ENCODE measurements around the gene WDR27. TPM values are rescaled to one million over a fixed set of nuclear protein-coding genes. Genes with fewer than 3 reads are reported as not detected.

WDR27 gene
- total RNA-seq, 1 donor from 2014 or later: 59.0 TPM

DNA sequence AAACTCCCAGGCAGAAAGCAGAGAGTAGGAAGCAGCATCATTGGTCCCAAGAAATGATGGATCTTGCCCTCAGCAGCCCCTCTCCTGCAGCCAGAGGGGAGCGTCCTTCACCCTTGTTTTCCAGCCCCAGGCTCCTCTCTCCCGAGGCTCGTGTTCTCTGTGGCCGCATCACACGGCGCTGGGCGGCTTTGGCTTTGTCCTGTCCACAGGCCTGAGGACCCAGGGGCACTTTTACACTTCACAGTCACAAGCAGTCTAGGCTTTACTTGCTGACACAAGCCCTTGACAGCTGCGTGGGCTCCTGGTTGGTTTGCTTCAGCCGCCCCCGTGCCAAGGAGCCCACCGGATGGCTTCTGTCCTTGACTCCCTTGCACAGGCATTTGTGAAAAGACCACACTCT lies 272.8 kb downstream of the WDR27 start:
- Mint-ChIP-seq H3K4me3 (ENCODE audit: unreplicated experiment) (no peak overlapping the region), H3K9me3 (ENCODE audit: unreplicated experiment) (peaks cover 13% of the 10 kb centered on the region), H3K4me1 (ENCODE audit: unreplicated experiment) (no peaks in the 10 kb centered on the region), H3K27me3 (ENCODE audit: unreplicated experiment) (peaks cover 9% of the 10 kb centered on the region), H3K36me3 (ENCODE audit: low read depth, unreplicated experiment) (peaks cover 15% of the 10 kb centered on the region), H3K27ac (ENCODE audit: unreplicated experiment) (no peak overlapping the region)
- TF ChIP-seq, protein P1, sequence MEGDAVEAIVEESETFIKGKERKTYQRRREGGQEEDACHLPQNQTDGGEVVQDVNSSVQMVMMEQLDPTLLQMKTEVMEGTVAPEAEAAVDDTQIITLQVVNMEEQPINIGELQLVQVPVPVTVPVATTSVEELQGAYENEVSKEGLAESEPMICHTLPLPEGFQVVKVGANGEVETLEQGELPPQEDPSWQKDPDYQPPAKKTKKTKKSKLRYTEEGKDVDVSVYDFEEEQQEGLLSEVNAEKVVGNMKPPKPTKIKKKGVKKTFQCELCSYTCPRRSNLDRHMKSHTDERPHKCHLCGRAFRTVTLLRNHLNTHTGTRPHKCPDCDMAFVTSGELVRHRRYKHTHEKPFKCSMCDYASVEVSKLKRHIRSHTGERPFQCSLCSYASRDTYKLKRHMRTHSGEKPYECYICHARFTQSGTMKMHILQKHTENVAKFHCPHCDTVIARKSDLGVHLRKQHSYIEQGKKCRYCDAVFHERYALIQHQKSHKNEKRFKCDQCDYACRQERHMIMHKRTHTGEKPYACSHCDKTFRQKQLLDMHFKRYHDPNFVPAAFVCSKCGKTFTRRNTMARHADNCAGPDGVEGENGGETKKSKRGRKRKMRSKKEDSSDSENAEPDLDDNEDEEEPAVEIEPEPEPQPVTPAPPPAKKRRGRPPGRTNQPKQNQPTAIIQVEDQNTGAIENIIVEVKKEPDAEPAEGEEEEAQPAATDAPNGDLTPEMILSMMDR (IDR thresholded peaks at IDR 0.05; ENCODE audit: unreplicated experiment): no peak
- DNase-seq (ENCODE audit: low spot score): no peak

DNA sequence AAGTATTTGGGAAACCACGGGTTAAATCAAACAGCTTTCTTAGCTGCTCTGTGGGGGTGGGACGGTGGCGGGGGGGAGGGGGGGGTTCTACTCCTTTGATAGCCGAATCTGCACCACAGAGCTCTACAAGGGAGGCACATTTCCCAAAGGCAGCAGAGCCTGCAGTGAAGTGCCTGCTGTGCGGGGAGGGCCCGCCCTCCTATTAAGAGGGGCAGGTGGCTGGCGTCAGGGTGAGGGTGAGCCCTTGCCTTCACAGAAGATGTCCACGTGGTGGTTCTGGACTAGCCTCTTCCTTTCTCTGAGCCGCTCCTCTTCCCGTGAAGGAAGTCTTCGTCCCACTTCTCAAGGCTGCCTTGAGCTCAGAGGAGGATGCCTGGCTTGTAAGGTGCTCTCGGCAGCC lies 273.3 kb downstream of the WDR27 start:
- peaks cover 19% of the 10 kb centered on the region for H3K36me3 Mint-ChIP-seq (ENCODE audit: low read depth, unreplicated experiment)
- peaks cover 12% of the 10 kb centered on the region for H3K27me3 Mint-ChIP-seq (ENCODE audit: unreplicated experiment)
- no peak overlapping the region for H3K4me3 Mint-ChIP-seq (ENCODE audit: unreplicated experiment)
- H3K27ac Mint-ChIP-seq (ENCODE audit: unreplicated experiment): no peak overlapping the region
- no peaks in the 10 kb centered on the region for H3K4me1 Mint-ChIP-seq (ENCODE audit: unreplicated experiment)
- DNase-seq (ENCODE audit: low spot score): no peak
- TF ChIP-seq, protein P1 (IDR thresholded peaks at IDR 0.05; ENCODE audit: unreplicated experiment): no peak
- H3K9me3 Mint-ChIP-seq (ENCODE audit: unreplicated experiment): peaks cover 10% of the 10 kb centered on the region

DNA sequence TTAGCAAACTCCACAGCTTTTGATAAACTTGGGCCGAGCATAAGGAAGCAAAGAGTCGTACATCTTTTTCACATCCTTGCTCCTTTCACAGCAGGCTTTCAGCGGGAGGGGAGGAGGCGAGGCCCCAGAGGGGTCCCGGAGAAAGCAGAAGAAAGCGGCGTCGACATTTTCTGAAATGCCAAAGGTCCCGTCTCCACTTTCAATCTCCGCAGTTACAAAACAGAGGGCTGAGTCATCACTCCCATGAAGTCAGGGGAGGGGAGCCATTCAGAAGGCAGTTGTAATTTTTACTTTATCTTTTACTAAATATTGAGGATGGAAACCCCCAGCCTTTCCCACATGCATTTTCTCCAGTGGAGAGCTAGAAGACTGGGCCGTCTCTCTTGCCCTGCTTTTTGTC lies 274.0 kb downstream of the WDR27 start:
- Mint-ChIP-seq H3K27ac (ENCODE audit: unreplicated experiment) (no peak overlapping the region), H3K4me1 (ENCODE audit: unreplicated experiment) (no peaks in the 10 kb centered on the region), H3K27me3 (ENCODE audit: unreplicated experiment) (peaks cover 12% of the 10 kb centered on the region), H3K36me3 (ENCODE audit: low read depth, unreplicated experiment) (peaks cover 19% of the 10 kb centered on the region), H3K4me3 (ENCODE audit: unreplicated experiment) (no peak overlapping the region), H3K9me3 (ENCODE audit: unreplicated experiment) (peaks cover 9% of the 10 kb centered on the region)
- TF ChIP-seq, protein P1 (IDR thresholded peaks at IDR 0.05; ENCODE audit: unreplicated experiment): no peak
- no peak for DNase-seq (ENCODE audit: low spot score)

DNA sequence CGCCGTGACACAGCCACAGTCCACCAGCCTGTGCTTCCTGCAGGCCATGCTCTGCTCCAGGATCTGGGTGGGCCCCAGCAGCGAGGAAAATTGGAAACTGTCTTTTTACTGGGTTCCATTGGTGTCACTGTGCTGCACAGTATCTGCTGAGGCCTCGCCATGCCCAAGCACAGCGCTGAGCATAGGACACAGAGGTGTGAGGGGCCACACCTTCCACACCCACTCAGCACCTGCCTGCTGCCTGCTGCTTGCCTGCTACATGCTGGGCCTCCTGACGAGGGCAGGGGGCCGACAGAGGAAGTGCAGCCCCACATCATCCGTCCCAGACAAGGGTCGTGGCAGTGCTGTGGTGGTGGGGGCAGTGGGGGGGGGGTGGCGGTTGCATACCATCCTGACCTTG lies 275.2 kb downstream of the WDR27 start:
- H3K4me1 Mint-ChIP-seq (ENCODE audit: unreplicated experiment): no peaks in the 10 kb centered on the region
- no peak overlapping the region for H3K27ac Mint-ChIP-seq (ENCODE audit: unreplicated experiment)
- peaks cover 13% of the 10 kb centered on the region for H3K9me3 Mint-ChIP-seq (ENCODE audit: unreplicated experiment)
- H3K36me3 Mint-ChIP-seq (ENCODE audit: low read depth, unreplicated experiment): peaks cover 19% of the 10 kb centered on the region
- no peak overlapping the region for H3K4me3 Mint-ChIP-seq (ENCODE audit: unreplicated experiment)
- peaks cover 12% of the 10 kb centered on the region for H3K27me3 Mint-ChIP-seq (ENCODE audit: unreplicated experiment)
- no peak for DNase-seq (ENCODE audit: low spot score)
- TF ChIP-seq, protein P1 (IDR thresholded peaks at IDR 0.05; ENCODE audit: unreplicated experiment): no peak

DNA sequence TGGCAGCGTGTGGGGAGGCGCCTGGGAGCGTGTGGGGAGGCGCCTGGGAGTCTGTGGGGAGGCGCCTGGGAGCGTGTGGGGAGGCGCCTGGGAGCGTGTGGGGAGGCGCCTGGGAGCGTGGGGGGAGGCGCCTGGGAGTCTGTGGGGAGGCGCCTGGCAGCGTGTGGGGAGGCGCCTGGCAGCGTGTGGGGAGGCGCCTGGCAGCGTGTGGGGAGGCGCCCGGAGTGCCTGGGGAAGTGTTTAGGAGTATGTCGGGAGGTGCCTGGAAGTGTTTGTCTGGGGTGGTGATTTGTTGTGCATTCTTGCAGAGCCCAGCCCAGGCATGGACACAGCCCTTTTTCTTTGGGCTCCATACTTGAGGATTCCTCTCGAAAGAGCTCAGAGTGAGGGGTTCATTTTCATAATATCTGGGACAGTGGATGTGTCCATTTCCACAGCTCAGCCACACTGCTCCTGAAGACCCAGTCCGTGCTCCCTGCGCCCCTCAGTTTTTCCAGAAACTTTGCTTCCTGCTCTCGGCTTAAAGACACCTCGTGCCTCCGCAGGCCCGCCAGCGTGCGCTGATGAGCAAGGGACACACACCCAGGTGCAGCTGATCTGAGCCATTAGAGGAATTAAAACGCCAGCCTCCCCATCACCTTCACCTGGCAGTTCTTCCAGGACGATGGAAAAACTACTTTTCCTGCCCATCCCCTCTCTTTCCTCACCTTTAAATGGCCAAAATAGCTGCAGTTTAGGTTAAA lies 276.0 kb downstream of the WDR27 start:
- TF ChIP-seq, protein P1 (IDR thresholded peaks at IDR 0.05; ENCODE audit: unreplicated experiment): no peak
- Mint-ChIP-seq H3K4me3 (ENCODE audit: unreplicated experiment) (no peak overlapping the region), H3K36me3 (ENCODE audit: low read depth, unreplicated experiment) (peaks cover 19% of the 10 kb centered on the region), H3K4me1 (ENCODE audit: unreplicated experiment) (peaks cover 3% of the 10 kb centered on the region), H3K27ac (ENCODE audit: unreplicated experiment) (peak overlapping the region; percentile 75), H3K9me3 (ENCODE audit: unreplicated experiment) (peaks cover 8% of the 10 kb centered on the region), H3K27me3 (ENCODE audit: unreplicated experiment) (peaks cover 12% of the 10 kb centered on the region)
- DNase-seq (ENCODE audit: low spot score): no peak
